ENCODE data around the gene PFKL.

DNA sequence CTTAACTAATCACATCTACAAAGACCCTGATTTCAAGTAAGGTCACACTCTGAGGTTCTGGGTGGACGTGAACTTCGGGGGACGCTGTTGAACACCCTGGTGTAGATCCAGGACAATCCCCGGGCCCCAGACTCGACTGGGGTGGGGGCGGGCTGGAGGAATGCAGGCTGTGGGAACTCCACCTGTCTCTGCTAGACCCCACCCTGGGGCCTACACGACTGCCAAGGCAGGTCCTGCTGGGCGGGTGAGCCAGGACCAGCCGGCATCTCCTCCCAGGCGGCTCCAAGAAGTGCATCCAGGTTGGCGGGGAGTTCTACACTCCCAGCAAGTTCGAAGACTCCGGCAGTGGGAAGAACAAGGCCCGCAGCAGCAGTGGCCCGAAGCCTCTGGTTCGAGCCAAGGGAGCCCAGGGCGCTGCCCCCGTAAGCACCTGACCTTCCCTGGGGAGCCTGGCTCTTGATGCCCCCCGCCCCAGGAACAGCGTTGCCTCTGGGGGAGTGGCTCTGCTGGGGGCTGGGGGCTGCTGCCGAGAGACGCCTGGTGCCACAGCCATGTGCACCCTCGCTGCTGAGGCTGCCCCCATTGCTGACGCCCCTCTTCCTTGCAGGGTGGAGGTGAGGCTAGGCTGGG lies 10.4 kb upstream of the PFKL start:
- TF ChIP-seq, protein P1, sequence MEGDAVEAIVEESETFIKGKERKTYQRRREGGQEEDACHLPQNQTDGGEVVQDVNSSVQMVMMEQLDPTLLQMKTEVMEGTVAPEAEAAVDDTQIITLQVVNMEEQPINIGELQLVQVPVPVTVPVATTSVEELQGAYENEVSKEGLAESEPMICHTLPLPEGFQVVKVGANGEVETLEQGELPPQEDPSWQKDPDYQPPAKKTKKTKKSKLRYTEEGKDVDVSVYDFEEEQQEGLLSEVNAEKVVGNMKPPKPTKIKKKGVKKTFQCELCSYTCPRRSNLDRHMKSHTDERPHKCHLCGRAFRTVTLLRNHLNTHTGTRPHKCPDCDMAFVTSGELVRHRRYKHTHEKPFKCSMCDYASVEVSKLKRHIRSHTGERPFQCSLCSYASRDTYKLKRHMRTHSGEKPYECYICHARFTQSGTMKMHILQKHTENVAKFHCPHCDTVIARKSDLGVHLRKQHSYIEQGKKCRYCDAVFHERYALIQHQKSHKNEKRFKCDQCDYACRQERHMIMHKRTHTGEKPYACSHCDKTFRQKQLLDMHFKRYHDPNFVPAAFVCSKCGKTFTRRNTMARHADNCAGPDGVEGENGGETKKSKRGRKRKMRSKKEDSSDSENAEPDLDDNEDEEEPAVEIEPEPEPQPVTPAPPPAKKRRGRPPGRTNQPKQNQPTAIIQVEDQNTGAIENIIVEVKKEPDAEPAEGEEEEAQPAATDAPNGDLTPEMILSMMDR (IDR thresholded peaks at IDR 0.05) = no peak
- no peak for TF ChIP-seq POLR2A (IDR thresholded peaks at IDR 0.05)

All from thyroid gland (tissue), 4 donors.